ENCODE results near the gene NOS1AP.

Gene NOS1AP

GRCh38 chr1:162212713-162213112, 143.2 kb downstream of the NOS1AP start:
- Histone ChIP-seq H3K79me2 (ENCODE audit: insufficient read depth, low read length) (no peaks in the 10 kb centered on the region), H3K36me3 (ENCODE audit: insufficient read depth, low read length) (no peaks in the 10 kb centered on the region), H3K9me2 (replicated peaks; ENCODE audit: low read depth, low read length) (no peaks in the 10 kb centered on the region), H3K9me3 (ENCODE audit: insufficient read depth, low read depth, low read length) (no peaks in the 10 kb centered on the region), H3K4me2 (ENCODE audit: low read depth, low read length, poor library complexity, severe bottlenecking) (no peak overlapping the region), H2AFZ (ENCODE audit: low read length) (no peak overlapping the region), H3K9ac (ENCODE audit: low read depth, low read length, poor library complexity, severe bottlenecking) (no peak overlapping the region), H3F3A (ENCODE audit: low read depth) (no peaks in the 10 kb centered on the region), H3K4me1 (ENCODE audit: insufficient read depth, low read length, poor library complexity, severe bottlenecking) (peaks cover 30% of the 10 kb centered on the region), H4K20me1 (ENCODE audit: insufficient read depth, low read length, poor library complexity, severe bottlenecking) (no peaks in the 10 kb centered on the region), H3K4me3 (ENCODE audit: low read length, poor library complexity, severe bottlenecking) (no peak overlapping the region), H3K27me3 (ENCODE audit: insufficient read depth, low read length, poor library complexity, severe bottlenecking) (no peaks in the 10 kb centered on the region)
- TF ChIP-seq CTCF (conservative IDR thresholded peaks at IDR 0.05; ENCODE audit: low read length) (no peak), EZH2phosphoT487 (IDR thresholded peaks at IDR 0.05; ENCODE audit: borderline replicate concordance) (no peak)

- H3K4me2 ChIP-seq (ENCODE audit: low read depth, low read length, poor library complexity, severe bottlenecking) = no peak overlapping the region
- no peaks in the 10 kb centered on the region for H3F3A ChIP-seq (ENCODE audit: low read depth)
- no peak overlapping the region for H3K4me3 ChIP-seq (ENCODE audit: low read length, poor library complexity, severe bottlenecking)
- no peaks in the 10 kb centered on the region for H3K79me2 ChIP-seq (ENCODE audit: insufficient read depth, low read length)
- no peak overlapping the region for H3K9ac ChIP-seq (ENCODE audit: low read depth, low read length, poor library complexity, severe bottlenecking)
- H3K27me3 ChIP-seq (ENCODE audit: insufficient read depth, low read length, poor library complexity, severe bottlenecking) = no peaks in the 10 kb centered on the region
- H3K9me3 ChIP-seq (ENCODE audit: insufficient read depth, low read depth, low read length) = no peaks in the 10 kb centered on the region
- H3K9me2 ChIP-seq (replicated peaks; ENCODE audit: low read depth, low read length) = no peaks in the 10 kb centered on the region
- H2AFZ ChIP-seq (ENCODE audit: low read length) = no peak overlapping the region
- TF ChIP-seq EZH2phosphoT487 (IDR thresholded peaks at IDR 0.05; ENCODE audit: borderline replicate concordance) (no peak), CTCF (conservative IDR thresholded peaks at IDR 0.05; ENCODE audit: low read length) (no peak)
- H4K20me1 ChIP-seq (ENCODE audit: insufficient read depth, low read length, poor library complexity, severe bottlenecking) = no peaks in the 10 kb centered on the region
- no peaks in the 10 kb centered on the region for H3K36me3 ChIP-seq (ENCODE audit: insufficient read depth, low read length)
- H3K4me1 ChIP-seq (ENCODE audit: insufficient read depth, low read length, poor library complexity, severe bottlenecking) = peaks cover 34% of the 10 kb centered on the region
Measured at GRCh38 chr1:162213281-162213912, 143.9 kb downstream of the NOS1AP start.

GRCh38 chr1:162214202-162214601, 144.7 kb downstream of the NOS1AP start:
- H3K27me3 ChIP-seq (ENCODE audit: insufficient read depth, low read length, poor library complexity, severe bottlenecking) = no peaks in the 10 kb centered on the region
- no peak overlapping the region for H3K4me3 ChIP-seq (ENCODE audit: low read length, poor library complexity, severe bottlenecking)
- H3K9me3 ChIP-seq (ENCODE audit: insufficient read depth, low read depth, low read length) = no peaks in the 10 kb centered on the region
- TF ChIP-seq EZH2phosphoT487 (IDR thresholded peaks at IDR 0.05; ENCODE audit: borderline replicate concordance) = no peak
- no peak for TF ChIP-seq CTCF (conservative IDR thresholded peaks at IDR 0.05; ENCODE audit: low read length)
- no peaks in the 10 kb centered on the region for H3K9me2 ChIP-seq (replicated peaks; ENCODE audit: low read depth, low read length)
- no peak overlapping the region for H3K4me2 ChIP-seq (ENCODE audit: low read depth, low read length, poor library complexity, severe bottlenecking)
- H2AFZ ChIP-seq (ENCODE audit: low read length) = no peak overlapping the region
- no peaks in the 10 kb centered on the region for H3K36me3 ChIP-seq (ENCODE audit: insufficient read depth, low read length)
- H3F3A ChIP-seq (ENCODE audit: low read depth) = no peaks in the 10 kb centered on the region
- H3K4me1 ChIP-seq (ENCODE audit: insufficient read depth, low read length, poor library complexity, severe bottlenecking) = peaks cover 34% of the 10 kb centered on the region
- no peak overlapping the region for H3K9ac ChIP-seq (ENCODE audit: low read depth, low read length, poor library complexity, severe bottlenecking)
- no peaks in the 10 kb centered on the region for H3K79me2 ChIP-seq (ENCODE audit: insufficient read depth, low read length)
- H4K20me1 ChIP-seq (ENCODE audit: insufficient read depth, low read length, poor library complexity, severe bottlenecking) = no peaks in the 10 kb centered on the region
